Measurements from ENCODE around the gene TTC13.
A peak's percentile ranks its signal among the peaks of the same experiment; 100 is the strongest.

Gene TTC13

DNA sequence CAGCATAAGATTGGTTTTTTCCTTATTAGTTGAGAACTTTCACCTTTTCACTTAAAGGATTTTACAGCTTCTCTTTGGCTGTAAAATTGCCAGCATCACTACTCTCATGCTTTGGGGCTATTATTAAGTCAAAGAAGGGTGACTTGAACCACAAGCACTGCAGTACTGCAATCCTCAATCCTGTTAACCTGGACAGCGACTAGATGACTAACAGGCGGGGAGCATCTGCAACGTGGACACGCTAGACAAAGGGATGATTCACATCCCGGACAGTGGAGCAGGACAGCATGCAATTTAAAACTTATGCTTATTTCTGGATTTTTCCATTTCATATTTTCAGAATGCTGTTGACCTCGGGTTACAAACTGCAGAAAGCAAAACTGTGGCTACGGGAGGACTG lies 8.3 kb upstream of the TTC13 start:
- DNase-seq = no peak

GRCh38 chr1:230985711-230986110 lies 7.0 kb upstream of the TTC13 start:
- no peak for DNase-seq

DNA sequence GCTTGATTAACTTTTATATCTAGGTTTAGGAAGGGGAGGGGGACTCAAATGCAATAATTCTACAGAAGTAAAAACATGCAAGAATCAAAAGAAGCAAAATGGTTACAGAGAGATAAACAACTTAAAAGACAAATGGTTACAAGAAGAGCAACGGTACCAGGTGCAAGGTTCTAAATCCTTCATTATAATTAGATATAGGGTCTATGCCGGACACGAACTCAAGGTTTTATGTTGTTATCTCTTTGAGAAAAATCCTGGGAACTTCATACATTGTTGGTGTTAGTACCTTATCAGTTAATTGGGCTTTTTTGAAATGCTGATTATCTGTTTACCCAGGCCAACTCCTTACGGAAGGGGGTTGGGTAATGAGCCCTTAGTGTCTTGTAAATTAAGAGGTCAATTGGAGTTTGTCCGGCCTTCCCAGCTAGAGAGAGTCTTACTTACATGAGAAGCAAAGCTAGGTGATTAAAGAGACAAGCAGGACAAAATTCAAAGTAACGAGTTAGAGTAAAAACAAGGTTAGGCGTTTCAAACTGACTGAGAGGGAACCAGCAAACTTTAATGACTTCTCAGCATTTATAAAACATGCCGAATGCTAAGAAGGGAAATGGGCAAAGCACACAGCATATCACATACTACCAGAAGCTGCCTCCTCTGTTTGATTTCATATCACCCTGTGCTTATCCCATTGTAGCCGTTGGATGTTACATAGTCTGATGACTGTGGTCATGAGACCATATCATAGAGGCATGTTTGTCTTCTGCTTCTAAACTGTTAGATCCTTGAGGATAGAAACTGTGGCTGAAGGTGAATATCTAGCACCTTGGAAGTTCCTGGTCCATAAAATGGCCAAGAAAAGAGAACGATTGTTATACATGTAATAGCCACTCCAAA lies 6.2 kb upstream of the TTC13 start:
- peak; percentile 97 for DNase-seq

GRCh38 chr1:230983811-230984210 lies 5.2 kb upstream of the TTC13 start:
- DNase-seq = no peak

- no peak for DNase-seq
These were observed 4.0 kb upstream of the TTC13 start for GRCh38 chr1:230982696-230983095.

DNA sequence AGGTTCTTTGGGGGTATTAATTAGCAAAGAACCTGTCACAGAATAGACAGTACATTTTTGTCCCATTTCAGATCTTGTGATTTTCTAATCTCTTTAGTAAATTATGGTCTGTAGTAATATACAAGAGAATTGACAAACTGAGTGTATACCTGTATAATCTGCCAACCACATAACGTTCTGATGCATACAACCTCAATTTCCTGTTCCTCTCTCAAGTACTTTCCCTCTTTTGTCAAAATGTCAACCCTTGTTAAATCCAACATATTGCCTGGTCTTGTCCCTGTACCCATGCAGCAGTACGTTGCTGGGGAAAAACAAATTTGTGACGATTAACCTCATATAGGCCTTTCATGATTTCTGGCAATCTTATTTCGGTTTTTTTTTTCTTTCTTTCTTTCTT lies 1.3 kb upstream of the TTC13 start:
- DNase-seq = peak; percentile 48

DNA sequence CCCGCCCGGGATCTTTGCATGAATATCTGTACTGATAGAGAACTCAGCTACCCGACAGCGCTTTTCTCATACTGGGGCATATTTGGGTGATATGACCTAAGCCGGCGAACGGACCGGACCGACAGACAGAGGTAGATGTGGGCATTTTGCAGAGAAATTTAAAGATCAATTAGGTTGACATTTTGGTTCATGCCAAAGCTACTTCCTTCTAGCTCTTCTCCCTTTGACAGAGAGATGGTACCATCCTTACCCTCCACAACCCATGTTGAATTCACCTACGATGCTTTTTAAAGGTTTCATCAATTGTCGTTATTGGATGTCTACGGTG lies 692 bp upstream of the TTC13 start:
- no peak for DNase-seq

- peak; percentile 64 for DNase-seq
These were observed 735 bp downstream of the TTC13 start for GRCh38 chr1:230977761-230978490.

DNA sequence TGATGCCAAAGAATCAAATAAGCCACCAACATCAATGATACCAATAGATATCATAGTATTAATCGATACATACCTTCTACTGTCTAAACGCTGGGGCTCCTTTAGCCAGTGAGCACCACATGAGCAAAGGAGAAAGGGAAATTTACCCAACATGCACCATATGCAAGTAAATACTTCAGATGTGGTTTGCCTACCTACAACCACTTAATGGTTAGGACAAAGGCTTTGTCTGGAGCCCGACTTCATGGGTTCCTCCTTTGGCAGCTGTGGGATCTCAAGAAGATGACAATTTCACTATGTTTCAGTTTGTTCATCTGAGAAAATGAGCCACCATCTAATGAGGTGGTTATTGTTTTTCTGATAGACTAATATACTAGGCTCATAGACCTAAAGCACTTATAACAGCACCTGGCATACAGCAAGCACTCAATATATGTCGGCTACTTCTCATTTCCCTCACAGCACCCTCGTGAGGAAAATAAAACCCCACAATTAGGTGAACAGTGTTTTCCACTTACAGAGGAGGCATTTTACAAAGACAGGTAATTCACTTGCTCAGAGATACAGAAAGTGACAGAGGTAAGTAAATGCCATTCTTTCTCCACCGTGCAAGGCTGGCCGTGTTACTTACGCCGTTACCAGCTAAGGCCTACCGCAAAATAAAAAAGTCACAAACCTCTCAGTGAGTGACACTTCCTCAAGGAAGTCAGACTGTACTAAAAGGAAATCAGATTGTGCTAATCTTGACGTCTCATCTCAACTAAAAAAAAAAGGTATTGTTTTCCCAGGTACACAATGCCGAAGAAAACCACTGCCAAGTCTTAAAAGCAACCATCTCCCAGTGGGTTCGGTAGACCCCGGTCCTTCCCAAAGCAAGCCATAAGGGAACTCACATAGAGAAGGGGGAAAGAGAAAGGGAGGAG lies 1.6 kb downstream of the TTC13 start:
- DNase-seq = peak; percentile 29

DNA sequence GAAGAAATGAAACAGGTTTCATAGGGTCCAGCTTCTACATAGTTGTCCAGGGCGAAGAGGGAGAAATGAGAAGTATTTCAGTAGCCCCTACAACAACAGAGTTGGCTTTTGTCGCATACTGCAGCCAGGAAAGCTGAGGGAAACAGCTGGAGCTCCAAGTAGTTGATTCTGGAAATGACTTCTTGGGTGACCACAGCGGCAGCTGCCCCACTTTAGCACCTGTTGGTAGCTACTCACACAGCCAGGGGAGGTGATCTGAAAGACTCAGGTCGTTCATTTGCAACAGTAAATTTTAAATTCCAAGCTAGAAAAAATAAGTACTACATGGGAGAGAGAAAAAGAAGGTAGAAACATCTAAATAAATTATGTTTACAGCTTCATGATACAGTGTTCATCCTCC lies 2.3 kb downstream of the TTC13 start:
- DNase-seq = no peak

DNA sequence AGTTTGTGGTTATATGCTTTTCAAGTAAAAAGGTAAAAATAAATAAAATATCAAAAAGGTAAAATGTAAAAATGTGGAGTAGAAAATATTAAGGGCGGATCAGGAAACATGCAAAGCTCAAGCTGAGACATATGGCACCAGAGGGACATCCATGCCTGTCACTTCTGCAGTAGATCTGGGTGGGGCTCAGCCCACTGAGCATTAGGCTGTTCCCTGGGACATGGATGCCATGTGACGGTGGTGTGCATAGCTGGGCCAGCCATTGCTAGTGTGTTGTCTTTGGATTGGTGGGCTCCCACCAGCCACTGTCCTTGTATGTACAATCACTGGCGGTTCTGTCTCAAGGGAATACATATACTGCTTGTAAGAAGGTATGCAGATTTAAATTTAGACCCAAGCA lies 3.0 kb downstream of the TTC13 start:
- DNase-seq = no peak

DNA sequence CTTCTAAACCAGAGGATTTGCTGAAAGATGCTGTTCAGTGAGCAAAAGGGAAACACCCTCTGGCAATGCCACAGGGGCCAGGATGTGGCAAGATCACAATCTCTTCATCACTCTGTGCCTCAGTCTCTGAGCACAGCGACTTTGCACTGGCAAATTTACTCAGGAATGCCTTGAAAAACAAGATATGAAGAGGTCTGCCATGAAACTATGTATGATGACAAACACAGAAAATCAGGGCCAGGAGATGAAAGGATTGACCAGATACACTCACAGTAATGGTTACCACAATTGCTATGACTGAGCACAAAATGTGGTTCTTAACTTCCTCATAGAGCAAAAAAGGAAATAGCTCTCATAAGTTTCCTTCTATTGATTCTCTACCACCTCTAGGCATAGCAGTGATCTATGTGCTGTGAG lies 5.8 kb downstream of the TTC13 start:
- DNase-seq = peak; percentile 90

- no peak for DNase-seq
These were observed 6.9 kb downstream of the TTC13 start for GRCh38 chr1:230971771-230972170.

GRCh38 chr1:230970432-230970831 lies 8.2 kb downstream of the TTC13 start:
- DNase-seq = no peak

GRCh38 chr1:230966358-230966873 lies 12.2 kb downstream of the TTC13 start:
- DNase-seq = no peak

- DNase-seq = no peak
These were observed 13.1 kb downstream of the TTC13 start for GRCh38 chr1:230965535-230965934.

GRCh38 chr1:230964896-230965295 lies 13.8 kb downstream of the TTC13 start:
- no peak for DNase-seq

GRCh38 chr1:230958370-230958769 lies 20.3 kb downstream of the TTC13 start:
- no peak for DNase-seq

- no peak for DNase-seq
These were observed 21.1 kb downstream of the TTC13 start for GRCh38 chr1:230957580-230957989.

DNA sequence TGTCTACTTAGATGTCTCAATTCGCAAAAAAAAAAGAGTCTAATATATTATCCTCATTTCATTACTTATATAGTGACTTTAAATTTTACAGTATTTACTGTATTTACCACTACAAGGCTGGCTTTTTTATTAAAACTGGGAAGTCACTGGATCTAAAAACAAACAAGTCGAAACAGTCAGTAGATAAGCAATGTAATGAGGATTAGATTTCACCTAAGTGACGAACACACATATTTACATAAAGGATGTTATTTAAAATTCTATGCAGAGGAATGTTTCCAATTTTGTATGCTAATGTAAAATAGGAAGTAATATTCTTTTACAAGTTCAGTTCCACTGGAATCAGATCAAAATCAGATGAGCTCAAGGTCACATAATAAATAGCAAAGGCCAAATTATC lies 28.3 kb downstream of the TTC13 start:
- no peak for DNase-seq

- no peak for DNase-seq
These were observed 29.8 kb downstream of the TTC13 start for GRCh38 chr1:230948903-230949302.

GRCh38 chr1:230948301-230948700 lies 30.4 kb downstream of the TTC13 start:
- no peak for DNase-seq

DNA sequence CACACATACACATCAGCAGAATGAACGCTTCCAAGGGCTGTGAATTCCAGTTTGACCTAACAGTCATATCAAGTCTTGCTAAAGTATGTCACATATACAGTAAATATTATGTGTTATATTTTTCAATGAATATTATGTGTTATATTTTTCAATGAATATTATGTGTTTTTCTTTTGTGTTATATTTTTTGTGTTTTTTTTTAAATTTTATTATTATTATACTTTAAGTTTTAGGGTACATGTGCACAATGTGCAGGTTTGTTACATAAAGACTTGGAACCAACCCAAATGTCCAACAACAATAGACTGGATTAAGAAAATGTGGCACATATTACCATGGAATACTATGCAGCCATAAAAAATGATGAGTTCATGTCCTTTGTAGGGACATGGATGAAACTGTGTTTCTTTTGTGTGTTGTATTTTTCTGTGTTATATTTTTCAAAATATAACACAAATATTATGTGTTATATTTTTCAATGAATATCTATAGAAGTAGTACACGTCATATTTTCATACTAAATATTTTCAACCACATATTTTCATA lies 35.5 kb downstream of the TTC13 start:
- no peak for DNase-seq

Measured in OCI-M1 (cell line).